Fibroblast of lung (primary cell): ENCODE measurements around the gene COL27A1. TPM values are rescaled to one million over a fixed set of nuclear protein-coding genes. Genes with fewer than 3 reads are reported as not detected.

ENCODE experiments used
- DNase-seq, 2 donors: peaks; one replicate each; pipeline versions ENCODE4 v3.0.0 to v3.0.0-alpha.2; 2010; ENCODE audit warnings: low read depth in 2 of 2
- H2AFZ ChIP-seq: 2 replicates; pipeline ENCODE4 v1.5.1; 2012; ENCODE audit warnings: low read length, control low read depth, inconsistent platforms
- H3K27ac ChIP-seq: 2 replicates; pipeline ENCODE4 v1.5.1; 2011; ENCODE audit warnings: low read length, control low read depth; ENCODE audit not compliant: insufficient read depth
- H3K27me3 ChIP-seq: 2 replicates; pipeline ENCODE4 v1.5.1; 2011; ENCODE audit warnings: mild to moderate bottlenecking, low read length; ENCODE audit not compliant: control insufficient read depth, insufficient read depth
- H3K36me3 ChIP-seq: 2 replicates; pipeline ENCODE4 v1.5.1; 2011; ENCODE audit warnings: low read length; ENCODE audit not compliant: control insufficient read depth, insufficient read depth
- H3K4me1 ChIP-seq: 2 replicates; pipeline ENCODE4 v1.5.1; 2011; ENCODE audit warnings: low read length; ENCODE audit not compliant: control insufficient read depth, insufficient read depth; ENCODE audit errors: extremely low read depth
- H3K4me2 ChIP-seq: 2 replicates; pipeline ENCODE4 v1.5.1; 2011; ENCODE audit warnings: low read length, control low read depth; ENCODE audit not compliant: insufficient read depth; ENCODE audit errors: extremely low read depth
- H3K4me3 ChIP-seq, 4 experiments: fragments of 200-600 bp in 1 of 4; sonication (generic) in 1 of 4; replicated peaks in 1 of 4; 2 replicates each; pipeline ENCODE4 v1.5.1; 2011 to 2016; ENCODE audit warnings: low read length in 4 of 4, low read depth in 3 of 4, mild to moderate bottlenecking in 3 of 4, control low read depth in 2 of 4, inconsistent platforms in 1 of 4, mixed read lengths in 1 of 4; ENCODE audit not compliant: insufficient read depth in 1 of 4; ENCODE audit errors: control extremely low read depth in 1 of 4
- H3K79me2 ChIP-seq: 2 replicates; pipeline ENCODE4 v1.5.1; 2012; ENCODE audit warnings: mild to moderate bottlenecking, low read length, inconsistent platforms; ENCODE audit not compliant: control insufficient read depth, insufficient read depth
- H3K9ac ChIP-seq: 2 replicates; pipeline ENCODE4 v1.5.1; 2011; ENCODE audit warnings: mild to moderate bottlenecking, low read length, control low read depth; ENCODE audit not compliant: insufficient read depth
- H3K9me3 ChIP-seq: 2 replicates; pipeline ENCODE4 v1.5.1; 2012; ENCODE audit warnings: low read depth, low read length; ENCODE audit not compliant: control insufficient read depth, insufficient read depth
- H4K20me1 ChIP-seq: 2 replicates; pipeline ENCODE4 v1.5.1; 2011; ENCODE audit warnings: low read length; ENCODE audit not compliant: control insufficient read depth, insufficient read depth; ENCODE audit errors: extremely low read depth
- CTCF ChIP-seq, 2 donors: IDR thresholded peaks in 1 of 2; conservative IDR thresholded peaks in 1 of 2; 1 replicate in 1 of 2; 2 replicates in 1 of 2; pipeline ENCODE4 v1.5.1; 2011 to 2012; ENCODE audit warnings: low read length in 2 of 2, control low read depth in 1 of 2, inconsistent platforms in 1 of 2, low read depth in 1 of 2, mild to moderate bottlenecking in 1 of 2
- EZH2 ChIP-seq: IDR thresholded peaks from 2 replicates; pipeline ENCODE4 v1.5.1; 2012; ENCODE audit warnings: low read length, control low read depth, mild to moderate bottlenecking; ENCODE audit errors: missing control alignments
- polyA plus RNA-seq, 2 donors: library from polyadenylated mRNA; depleted of rRNA in 1 of 2; stranded (reverse) in 1 of 2; unstranded in 1 of 2; fragments of >200 nt; gene quantifications; 2 replicates each; pipeline ENCODE4 v1.2.1, GENCODE V29; 2011 to 2012; ENCODE audit warnings: missing spikeins in 1 of 2
- total RNA-seq: library from RNA; depleted of rRNA; stranded (reverse); fragments of >200 nt; gene quantifications from 2 replicates; pipeline ENCODE4 v1.2.1, GENCODE V29; 2014

Gene COL27A1
- total and polyA plus RNA-seq, 2 donors (not counting 1 experiment from before 2014, with no cell fraction given), result 2.4 to 5.4 TPM

DNA sequence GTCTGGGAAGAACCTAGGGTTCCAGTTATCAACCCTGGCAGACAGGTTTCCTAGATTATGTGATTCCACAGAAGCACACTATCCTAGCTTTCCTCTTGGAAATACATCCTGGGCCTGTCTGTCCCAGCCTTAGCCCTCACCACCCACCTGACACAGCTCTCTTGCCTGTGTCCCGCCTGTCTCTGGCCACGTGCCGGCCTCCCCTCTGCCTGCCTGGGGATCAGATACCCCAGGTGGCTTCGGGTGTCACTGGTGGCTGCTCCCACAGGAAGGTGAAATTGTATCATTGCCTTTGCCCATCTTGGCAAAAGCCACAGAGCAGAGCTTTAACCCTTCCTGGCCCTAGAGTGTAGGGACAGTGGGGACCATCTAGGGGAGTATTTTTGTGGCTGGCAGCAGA lies 6.2 kb downstream of the COL27A1 start:
- Histone ChIP-seq H3K79me2 (no peaks in the 10 kb centered on the region), H3K9ac (no peak overlapping the region), H3K4me1 (peaks cover 18% of the 10 kb centered on the region), H3K27me3 (no peaks in the 10 kb centered on the region), H3K36me3 (no peaks in the 10 kb centered on the region), H3K9me3 (no peaks in the 10 kb centered on the region), H3K4me3 (no peak overlapping the region), H3K27ac (no peak overlapping the region), H4K20me1 (no peaks in the 10 kb centered on the region), H3K4me2 (no peak overlapping the region), H2AFZ (no peak overlapping the region)
- DNase-seq, result no peak
- TF ChIP-seq CTCF (conservative IDR thresholded peaks at IDR 0.05 in 1 of 2, IDR thresholded peaks at IDR 0.05 in 1 of 2; ENCODE audit: low read depth in 1 of 2, low read length in 2 of 2) (no peak), EZH2 (no peak)

- no peak overlapping the region for H2AFZ ChIP-seq
- no peak for TF ChIP-seq CTCF (conservative IDR thresholded peaks at IDR 0.05 in 1 of 2, IDR thresholded peaks at IDR 0.05 in 1 of 2; ENCODE audit: low read depth in 1 of 2, low read length in 2 of 2)
- TF ChIP-seq EZH2, result no peak
- no peak overlapping the region for H3K9ac ChIP-seq
- no peaks in the 10 kb centered on the region for H3K27me3 ChIP-seq
- H3K27ac ChIP-seq, result no peak overlapping the region
- H3K4me2 ChIP-seq, result peak overlapping the region; percentile 79
- no peaks in the 10 kb centered on the region for H4K20me1 ChIP-seq
- no peaks in the 10 kb centered on the region for H3K36me3 ChIP-seq
- H3K4me1 ChIP-seq, result peaks cover 15% of the 10 kb centered on the region
- H3K9me3 ChIP-seq, result no peaks in the 10 kb centered on the region
- DNase-seq, result peak; percentile 69 to 78
- peak overlapping the region in 3 of 4 experiments; percentile 17 to 31 (median 30) for H3K4me3 ChIP-seq
- H3K79me2 ChIP-seq, result no peaks in the 10 kb centered on the region
These were observed 8.2 kb downstream of the COL27A1 start for GRCh38 chr9:114163517-114163951.

DNA sequence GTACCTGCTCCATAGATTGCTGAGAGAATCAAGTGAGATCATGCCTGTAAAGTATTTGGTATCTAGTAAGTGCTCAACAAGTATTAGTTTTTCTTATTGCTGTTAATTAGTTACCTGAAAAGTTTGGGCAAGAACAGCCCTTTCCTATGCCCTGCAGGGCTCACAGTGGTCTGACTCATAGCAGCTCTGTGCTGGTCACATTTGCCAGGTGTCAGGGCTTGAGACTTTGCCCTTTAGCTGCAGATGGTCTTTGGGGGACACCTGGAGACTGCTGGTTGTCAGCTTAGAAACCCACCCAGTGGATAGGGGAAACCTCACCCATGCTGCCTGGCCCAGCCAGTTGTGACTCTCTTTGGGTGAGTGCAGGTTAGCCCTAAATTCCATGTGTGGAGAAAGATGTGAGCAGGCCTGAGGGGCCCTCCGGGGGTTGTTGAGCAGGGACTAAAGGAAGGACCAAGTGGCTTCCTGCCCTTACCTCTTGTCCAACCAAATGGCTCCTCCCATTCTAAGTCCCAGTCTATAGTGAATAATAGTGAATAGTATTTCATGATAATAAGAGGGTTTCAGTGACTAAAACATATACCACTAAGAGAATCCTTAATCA lies 9.0 kb downstream of the COL27A1 start:
- Histone ChIP-seq H3K79me2 (no peaks in the 10 kb centered on the region), H3K27me3 (no peaks in the 10 kb centered on the region), H3K4me2 (no peak overlapping the region), H3K4me1 (peaks cover 20% of the 10 kb centered on the region), H2AFZ (no peak overlapping the region), H3K9ac (no peak overlapping the region), H3K27ac (no peak overlapping the region), H3K36me3 (peaks cover 2% of the 10 kb centered on the region), H3K4me3 (no peak overlapping the region), H4K20me1 (no peaks in the 10 kb centered on the region), H3K9me3 (no peaks in the 10 kb centered on the region)
- no peak for TF ChIP-seq CTCF (conservative IDR thresholded peaks at IDR 0.05 in 1 of 2, IDR thresholded peaks at IDR 0.05 in 1 of 2; ENCODE audit: low read depth in 1 of 2, low read length in 2 of 2)
- DNase-seq, result no peak
